GM21529 (cell line): ENCODE data around the gene TTC9C.
"Not testable (repeated sequence)": the region's sequence is repeated elsewhere in the genome, so short reads cannot be mapped to it uniquely, and the experiment has no call there.

Experiments used
- ATAC-seq: cut with Tn5 transposase; IDR thresholded peaks from one replicate; pipeline ENCODE4 v1.9.1; 2021; ENCODE audit not compliant: unreplicated experiment

The TTC9C gene

DNA sequence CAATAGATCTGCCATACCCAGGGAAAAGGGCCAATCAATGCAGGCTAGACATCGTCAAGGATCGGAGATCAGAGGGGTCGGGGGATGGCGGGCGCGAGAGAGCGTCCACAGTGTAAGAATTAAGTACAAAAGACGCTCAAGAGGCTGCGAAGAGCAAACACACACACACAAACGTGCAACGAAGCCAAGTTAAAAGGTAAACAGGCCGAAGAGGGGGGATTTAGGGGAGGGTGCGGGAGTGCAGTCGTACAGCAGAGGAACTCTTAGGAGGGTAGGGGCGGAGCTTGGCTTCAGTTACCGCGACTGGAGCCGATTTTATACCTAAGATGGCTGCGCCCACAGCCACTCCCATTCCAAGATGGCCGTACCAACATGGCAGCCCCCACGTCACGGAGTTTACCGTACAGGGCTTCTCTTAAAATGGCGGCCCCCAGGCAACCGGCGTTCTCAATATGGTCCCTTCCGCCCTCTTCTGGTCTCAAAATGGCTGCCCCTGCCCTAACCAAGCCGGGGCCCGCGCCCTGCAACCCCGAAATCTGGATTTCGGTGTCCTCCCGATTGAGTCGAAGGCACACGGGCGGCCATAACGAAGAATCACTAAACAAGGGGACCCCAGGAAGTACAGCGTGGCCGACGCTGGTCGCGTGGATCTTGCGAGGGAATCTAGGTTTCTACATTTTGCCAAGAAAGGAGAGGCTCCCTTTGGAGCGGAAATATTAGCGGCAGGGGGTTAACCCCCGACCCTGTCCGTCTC, 18.9 kb upstream of the TTC9C start:
- peak; percentile 70 for ATAC-seq

- ATAC-seq: peak; percentile 6
Measured at GRCh38 chr11:62710001-62710345, 18.3 kb upstream of the TTC9C start.

DNA sequence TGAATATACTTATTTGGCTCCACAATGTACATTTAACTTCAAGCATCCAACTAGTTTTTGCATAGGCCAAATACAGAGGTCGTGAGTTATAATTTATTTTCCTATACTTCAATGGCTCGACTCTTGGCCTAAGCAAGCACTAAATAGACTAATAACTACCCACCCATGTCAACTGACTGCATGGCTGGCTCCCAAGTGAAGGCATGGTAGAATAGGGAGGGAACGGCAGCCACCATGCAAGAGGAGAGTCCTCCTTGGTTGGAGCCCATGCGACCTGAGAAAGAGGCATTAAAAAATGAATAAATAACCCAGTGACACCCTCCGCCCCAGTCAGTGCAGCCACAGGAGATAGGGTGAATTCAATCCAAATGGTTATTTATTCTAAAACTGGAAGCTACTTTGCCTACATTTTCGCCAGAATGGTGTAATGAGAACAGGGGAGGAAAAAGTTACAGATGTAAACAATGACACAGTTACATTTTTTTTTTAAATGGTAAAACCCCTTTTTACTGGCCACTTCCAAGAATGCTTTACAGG, 15.9 kb upstream of the TTC9C start:
- no peak for ATAC-seq

- no peak for ATAC-seq
Measured at GRCh38 chr11:62712861-62713260, 15.4 kb upstream of the TTC9C start.

- ATAC-seq: no peak
Measured at GRCh38 chr11:62713343-62713742, 14.9 kb upstream of the TTC9C start.

DNA sequence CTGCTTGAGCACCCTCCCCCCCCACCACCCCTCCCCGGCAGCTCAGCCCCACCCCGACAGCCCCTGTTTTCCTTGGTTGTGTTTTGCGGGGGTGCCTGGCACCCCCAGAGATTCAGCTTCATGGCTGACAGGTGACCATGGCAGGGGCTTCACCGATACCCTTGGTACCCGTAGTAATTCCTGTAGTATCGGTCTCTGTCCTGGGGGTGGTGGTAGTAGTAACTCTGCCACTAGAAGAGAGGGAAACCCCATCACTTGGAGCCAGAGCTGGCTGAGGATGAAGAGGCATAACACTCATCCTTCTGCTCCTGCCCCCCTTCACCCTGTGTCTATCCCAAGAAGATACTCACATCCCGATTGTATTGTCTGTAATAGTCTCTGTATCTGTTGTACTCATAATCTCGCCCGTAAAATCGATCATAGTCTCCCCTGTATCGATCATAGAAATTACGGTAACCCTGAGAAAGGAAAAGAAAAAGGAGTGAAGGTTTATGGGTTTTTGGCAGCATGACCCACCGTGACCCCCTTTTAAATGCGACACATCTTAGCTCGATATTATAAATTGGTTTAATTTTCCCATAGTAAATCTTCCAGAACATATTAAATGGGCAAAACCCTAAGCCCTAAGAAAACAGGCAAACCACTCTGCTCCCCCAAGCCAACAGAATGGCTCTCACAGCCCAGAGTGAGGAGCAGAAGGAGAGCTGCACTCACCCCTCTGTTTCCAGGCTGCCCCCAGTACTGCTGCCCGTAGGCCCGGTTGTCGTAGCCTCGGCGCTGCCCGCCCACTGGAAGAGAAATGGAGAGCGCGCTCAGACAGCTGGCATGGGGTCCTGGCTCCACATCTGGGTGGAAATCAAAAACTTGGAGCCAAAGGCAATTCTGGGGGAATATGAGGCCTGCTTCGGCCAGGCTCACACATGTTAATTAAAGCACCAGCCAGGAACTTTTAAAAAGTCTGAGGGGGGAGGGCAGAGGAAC, 12.8 kb upstream of the TTC9C start:
- ATAC-seq: no peak

DNA sequence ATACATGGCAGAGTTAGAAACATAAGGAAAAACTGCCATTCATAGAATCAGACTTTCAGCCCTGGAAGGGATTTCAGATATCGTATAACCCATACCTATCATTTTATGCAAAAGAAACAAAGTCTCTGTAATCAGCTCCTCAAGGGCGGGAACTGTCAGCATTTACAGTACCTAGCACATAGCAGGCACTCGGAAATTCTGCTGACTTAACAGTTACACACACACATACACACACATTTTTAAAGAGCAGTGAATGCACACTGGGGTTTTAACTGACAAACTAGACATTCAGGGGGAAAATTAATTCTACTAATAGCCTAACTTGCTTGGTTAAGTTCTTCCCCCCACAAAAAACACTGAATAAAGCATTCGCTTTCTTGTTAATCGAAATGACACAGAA, 12.1 kb upstream of the TTC9C start:
- ATAC-seq: no peak

GRCh38 chr11:62716816-62717215, 11.5 kb upstream of the TTC9C start:
- ATAC-seq: no peak

DNA sequence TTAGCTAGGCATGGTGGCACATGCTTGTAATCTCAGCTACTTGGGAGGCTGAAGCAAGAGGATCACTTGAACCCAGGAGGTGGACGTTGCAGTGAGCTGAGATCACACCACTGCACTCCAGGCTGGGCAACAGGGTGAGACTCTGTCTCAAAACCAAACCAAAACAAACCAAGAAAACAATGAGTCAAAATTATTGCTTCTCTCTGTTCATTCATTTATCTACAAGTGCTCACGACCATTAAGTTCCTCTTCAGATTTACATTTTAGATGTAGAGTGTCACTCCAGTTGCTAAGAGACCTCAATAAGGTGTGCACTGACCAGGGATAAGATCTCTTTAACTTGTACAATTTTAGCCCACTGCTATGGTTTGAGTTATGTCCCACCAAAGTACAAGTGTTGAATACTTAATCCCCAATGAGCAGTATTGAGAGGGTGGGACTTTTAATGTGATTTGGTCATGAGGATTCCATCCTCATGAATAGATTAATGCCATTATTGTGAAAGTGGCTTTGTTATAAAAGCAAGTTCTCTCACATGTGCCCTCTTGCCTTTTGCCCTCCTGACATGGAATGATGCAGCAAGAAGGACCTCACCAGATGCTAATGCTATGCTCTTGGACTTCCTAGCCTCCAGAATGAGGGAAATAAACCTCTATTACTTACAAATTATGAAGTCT, 8.8 kb upstream of the TTC9C start:
- no peak for ATAC-seq

- ATAC-seq: no peak
Measured at GRCh38 chr11:62721994-62722393, 6.3 kb upstream of the TTC9C start.

GRCh38 chr11:62724171-62724570, 4.1 kb upstream of the TTC9C start:
- ATAC-seq: no peak

- no peak for ATAC-seq
Measured at GRCh38 chr11:62725646-62726045, 2.6 kb upstream of the TTC9C start.

DNA sequence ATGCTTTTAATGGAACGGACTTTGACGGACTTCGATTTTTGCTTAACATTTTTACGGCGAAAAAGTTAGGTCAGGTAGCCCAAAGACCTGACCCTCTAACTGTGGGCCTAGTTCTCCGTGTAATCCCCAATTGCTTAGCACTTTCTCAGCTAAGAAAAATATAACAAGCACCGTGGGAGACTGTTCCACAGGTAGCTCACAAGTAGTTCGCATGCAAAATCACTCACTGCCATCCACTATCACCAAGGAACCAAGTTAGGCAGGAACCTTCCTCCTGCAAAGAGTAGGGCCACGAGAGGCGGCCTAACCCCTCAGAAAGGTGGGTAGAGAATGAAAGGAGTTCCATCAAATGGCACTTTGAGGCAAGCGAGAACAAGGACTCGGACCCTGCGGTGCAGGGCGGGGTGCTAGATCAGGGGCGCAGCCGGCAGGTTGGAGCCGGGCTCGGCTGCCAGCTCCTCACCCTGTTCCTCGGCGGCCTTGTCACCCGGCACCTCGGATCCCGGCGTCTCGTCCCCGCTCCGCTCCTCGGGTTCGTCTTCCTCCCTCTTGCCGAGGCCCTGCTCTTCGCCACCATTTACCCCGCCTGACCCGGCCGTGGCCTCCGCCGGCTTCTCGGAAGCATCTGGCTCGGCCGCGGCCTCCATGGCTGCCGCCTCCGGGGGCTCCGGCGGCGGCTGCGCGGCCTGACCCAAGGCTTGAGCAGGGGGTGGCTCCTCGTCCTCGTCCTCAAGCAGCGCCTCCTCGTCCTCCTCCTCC, 2.0 kb upstream of the TTC9C start:
- peak; percentile 0 for ATAC-seq

DNA sequence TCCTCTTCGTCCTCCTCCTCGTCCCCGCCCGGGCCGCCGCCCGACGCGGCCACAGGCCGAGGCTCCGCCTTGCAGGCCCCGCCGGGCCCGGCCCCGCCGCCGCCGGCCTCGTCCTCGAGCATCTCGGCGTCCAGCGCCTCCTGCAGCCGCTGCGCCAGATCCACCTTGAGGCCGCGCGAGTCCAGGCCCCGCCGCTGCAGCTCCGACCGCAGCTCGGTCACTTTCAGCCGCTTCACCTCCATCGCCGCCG, 1.4 kb upstream of the TTC9C start:
- no peak for ATAC-seq

- peak; percentile 67 for ATAC-seq
Measured at GRCh38 chr11:62727165-62727871, 968 bp upstream of the TTC9C start, which contains the start of gene HNRNPUL2. Gene HNRNPUL2 (minus strand): TSS chr11:62727457. CDS start chr11:62727156, 301 bp downstream.

- peak; percentile 55 for ATAC-seq
Measured at GRCh38 chr11:62727872-62728170, 465 bp upstream of the TTC9C start.

DNA sequence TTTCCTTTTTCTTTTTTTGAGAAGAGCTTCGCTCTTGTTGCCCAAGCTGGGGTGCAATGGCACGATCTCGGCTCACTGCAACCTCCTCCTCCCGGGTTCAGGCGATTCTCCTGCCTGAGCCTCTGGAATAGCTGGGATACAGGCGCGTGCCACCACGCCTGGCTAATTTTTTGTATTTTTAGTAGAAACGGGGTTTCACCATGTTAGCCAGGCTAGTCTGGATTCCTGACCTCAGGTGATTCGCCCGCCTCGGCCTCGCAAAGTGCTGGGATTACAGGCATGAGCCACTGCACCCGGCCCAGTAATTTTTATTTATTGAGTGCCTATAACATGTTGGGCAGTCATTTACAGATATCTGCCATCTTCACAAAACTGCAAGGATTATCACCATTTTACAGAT, 1.8 kb downstream of the TTC9C start:
- ATAC-seq: not testable (repeated sequence)

- no peak for ATAC-seq
Measured at GRCh38 chr11:62732830-62733229, 4.5 kb downstream of the TTC9C start.

DNA sequence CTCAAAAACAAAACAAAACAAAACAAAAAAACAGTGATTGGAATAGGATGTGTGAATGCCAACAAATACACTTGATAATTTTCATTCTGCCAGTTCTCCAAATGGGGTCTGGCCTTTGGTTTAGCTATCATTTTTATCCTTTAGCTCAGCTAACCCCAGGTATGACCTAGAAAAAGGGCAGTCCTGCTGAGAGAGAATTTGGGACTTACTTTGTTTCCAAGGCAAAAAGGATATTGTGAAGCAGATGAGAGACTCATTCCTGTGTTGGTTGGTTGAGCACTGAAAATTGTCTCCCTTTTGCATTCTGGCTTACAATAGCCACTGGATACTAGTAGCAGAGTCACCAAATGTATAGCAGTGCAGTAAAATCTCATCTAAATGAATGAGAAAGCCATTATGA, 8.9 kb downstream of the TTC9C start:
- ATAC-seq: no peak

DNA sequence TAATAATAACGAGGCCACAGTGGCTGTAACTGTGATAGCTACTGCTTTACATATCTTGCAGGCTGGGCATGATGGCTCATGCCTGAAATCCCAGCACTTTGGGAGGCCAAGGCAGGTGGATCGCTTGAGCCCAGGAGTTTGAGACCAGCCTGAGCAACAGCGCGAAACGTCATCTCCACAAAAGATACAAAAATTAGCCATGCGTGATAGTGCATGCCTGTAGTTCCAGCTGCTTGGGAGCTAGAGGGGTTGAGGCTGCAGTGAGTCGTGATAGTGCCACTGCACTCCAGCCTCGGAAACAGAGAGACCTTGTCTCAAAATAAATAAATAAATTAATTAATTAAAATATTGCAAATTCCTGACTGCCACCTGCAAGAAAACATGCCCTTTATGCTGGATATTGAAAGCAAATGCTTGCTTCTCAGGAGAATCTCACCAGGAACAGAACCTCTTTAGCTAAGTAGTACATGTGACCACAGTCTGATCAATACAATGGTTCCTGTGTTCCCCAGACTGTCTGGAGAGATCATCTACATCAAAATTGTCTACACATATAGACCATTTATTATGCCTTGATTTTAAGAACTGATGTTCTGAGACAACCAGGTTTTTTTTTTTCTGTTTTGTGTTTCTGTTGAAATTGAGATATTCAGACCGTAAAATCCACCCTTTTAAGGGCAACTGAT, 19.3 kb downstream of the TTC9C start:
- no peak for ATAC-seq
